ENCODE data around the gene TMTC1.

DNA sequence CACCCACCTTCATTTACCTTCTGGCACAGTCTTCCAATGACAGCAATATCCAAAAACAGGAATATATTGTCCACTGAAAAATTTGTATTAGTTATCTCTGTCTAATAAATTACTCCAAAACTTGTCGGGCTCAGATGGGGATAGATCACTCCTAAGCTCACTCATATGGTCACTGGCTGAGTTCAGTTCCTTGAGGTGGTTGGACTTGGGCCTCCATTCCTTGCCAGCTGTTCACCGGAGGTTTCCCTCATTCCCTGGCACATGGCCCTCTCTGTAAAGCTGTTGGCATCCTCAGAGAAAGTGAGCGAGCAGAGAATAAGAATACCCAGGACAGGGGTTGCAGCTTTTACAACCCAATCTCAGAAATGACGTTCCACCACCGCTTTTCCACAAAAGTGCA lies 81.5 kb downstream of the TMTC1 start:
- no peak for TF ChIP-seq GATA2 (IDR thresholded peaks at IDR 0.05; ENCODE audit: low read depth, low read length)
- no peak for TF ChIP-seq GATA3 (IDR thresholded peaks at IDR 0.05; ENCODE audit: low read depth, low read length)

Data from SH-SY5Y (cell line).